ENCODE measurements around the gene GALE. TPM values are rescaled to one million over a fixed set of nuclear protein-coding genes. Genes with fewer than 3 reads are reported as not detected.
"Not testable (repeated sequence)": the region's sequence is repeated elsewhere in the genome, so short reads cannot be mapped to it uniquely, and the experiment has no call there.

Gene GALE
- polyA plus RNA-seq, 1 experiment, result 19.2 TPM

DNA sequence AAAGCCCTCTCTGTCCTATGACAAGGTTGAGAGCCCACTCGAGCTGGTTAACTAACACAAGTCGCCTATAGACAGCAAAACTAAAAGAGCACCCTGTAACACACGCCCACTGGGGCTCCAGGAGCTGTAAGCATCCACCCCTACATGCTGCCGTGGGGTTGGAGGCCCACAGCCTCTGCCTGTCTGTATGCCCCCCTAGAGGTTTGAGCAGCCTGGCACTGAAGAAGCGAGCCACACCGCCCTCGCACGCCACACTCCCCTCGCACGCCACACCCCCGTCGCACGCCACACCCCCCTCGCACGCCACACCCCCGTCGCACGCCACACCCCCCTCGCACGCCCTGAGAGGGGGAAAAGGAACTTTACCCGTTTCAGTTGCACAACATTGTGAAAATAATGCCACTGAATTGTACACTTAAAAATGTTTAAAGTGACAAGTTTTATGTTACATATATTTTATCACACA is 37.9 kb upstream of the GALE start:
- DNase-seq (ENCODE audit: low read depth, low spot score), result no peak
- TF ChIP-seq, protein P1, sequence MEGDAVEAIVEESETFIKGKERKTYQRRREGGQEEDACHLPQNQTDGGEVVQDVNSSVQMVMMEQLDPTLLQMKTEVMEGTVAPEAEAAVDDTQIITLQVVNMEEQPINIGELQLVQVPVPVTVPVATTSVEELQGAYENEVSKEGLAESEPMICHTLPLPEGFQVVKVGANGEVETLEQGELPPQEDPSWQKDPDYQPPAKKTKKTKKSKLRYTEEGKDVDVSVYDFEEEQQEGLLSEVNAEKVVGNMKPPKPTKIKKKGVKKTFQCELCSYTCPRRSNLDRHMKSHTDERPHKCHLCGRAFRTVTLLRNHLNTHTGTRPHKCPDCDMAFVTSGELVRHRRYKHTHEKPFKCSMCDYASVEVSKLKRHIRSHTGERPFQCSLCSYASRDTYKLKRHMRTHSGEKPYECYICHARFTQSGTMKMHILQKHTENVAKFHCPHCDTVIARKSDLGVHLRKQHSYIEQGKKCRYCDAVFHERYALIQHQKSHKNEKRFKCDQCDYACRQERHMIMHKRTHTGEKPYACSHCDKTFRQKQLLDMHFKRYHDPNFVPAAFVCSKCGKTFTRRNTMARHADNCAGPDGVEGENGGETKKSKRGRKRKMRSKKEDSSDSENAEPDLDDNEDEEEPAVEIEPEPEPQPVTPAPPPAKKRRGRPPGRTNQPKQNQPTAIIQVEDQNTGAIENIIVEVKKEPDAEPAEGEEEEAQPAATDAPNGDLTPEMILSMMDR (IDR thresholded peaks at IDR 0.05; ENCODE audit: low read depth, low read length), result no peak
- H3K4me3 ChIP-seq (ENCODE audit: low read depth, low read length), result peak overlapping the region; percentile 52
- no peaks in the 10 kb centered on the region for H3K9me3 ChIP-seq (ENCODE audit: control insufficient read depth, insufficient read depth, low read length)
- H3K27me3 ChIP-seq (ENCODE audit: control insufficient read depth, insufficient read depth, low read length), result peaks cover 12% of the 10 kb centered on the region
- ChIA-PET CTCF (interaction anchor here (0.5 to 0.7 kb wide), 4 partner anchors 10 to 289 kb away, joined by 3 to 9 read pairs (median 4); no protein-coding TSS in a partner anchor), POLR2A (interaction anchor here (0.8 kb wide), 1 partner anchor 10 kb away, joined by 6 read pairs; no protein-coding TSS in a partner anchor)
- no peak overlapping the region for H3K27ac ChIP-seq (ENCODE audit: low read depth, low read length)

DNA sequence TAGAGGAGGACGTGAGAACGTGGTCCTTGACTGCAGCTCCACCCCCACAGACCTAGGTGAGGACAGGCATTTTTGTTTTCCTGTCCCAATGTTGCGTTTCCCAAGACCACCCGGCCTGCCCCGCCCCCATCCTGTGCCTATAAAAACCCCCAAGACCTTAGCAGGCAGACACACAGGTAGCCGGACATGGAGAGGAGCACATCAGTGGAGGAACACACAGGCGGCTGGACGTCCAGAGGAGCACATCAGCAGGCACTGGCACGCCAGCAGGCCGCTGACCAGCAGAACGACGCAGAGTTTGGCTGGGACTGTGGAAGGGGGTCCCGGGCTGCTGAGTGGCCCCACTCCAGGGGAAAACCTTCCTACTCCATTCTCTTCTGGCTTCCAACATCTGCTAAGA is 37.4 kb upstream of the GALE start:
- POLR2A ChIA-PET, result interaction anchor here (0.8 kb wide), 1 partner anchor 10 kb away, joined by 6 read pairs; no protein-coding TSS in a partner anchor
- peaks cover 8% of the 10 kb centered on the region for H3K27me3 ChIP-seq (ENCODE audit: control insufficient read depth, insufficient read depth, low read length)
- TF ChIP-seq, protein P1 (IDR thresholded peaks at IDR 0.05; ENCODE audit: low read depth, low read length), result no peak
- H3K27ac ChIP-seq (ENCODE audit: low read depth, low read length), result no peak overlapping the region
- H3K4me3 ChIP-seq (ENCODE audit: low read depth, low read length), result no peak overlapping the region
- no peak for DNase-seq (ENCODE audit: low read depth, low spot score)
- CTCF ChIA-PET, result no interaction called here
- no peaks in the 10 kb centered on the region for H3K9me3 ChIP-seq (ENCODE audit: control insufficient read depth, insufficient read depth, low read length)

DNA sequence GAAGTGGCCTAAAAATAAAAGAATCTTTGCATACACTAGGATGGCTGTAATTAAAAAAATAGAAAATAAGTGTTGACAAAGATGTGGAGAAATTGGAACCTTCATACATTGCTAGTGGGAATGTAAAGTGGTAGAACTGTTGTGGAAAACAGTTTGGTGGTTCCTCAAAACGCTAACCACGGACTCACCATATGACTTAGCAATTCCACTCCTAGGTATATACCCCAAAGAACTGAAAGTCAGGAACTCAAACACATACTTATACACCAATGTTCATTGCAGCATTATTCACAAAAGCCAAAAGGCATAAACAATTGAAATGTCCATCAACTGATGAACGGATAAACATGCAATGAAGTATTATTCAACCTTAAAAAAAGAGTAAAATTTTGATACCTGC is 35.5 kb upstream of the GALE start:
- TF ChIP-seq, protein P1 (IDR thresholded peaks at IDR 0.05; ENCODE audit: low read depth, low read length), result no peak
- H3K9me3 ChIP-seq (ENCODE audit: control insufficient read depth, insufficient read depth, low read length), result no peaks in the 10 kb centered on the region
- POLR2A ChIA-PET, result no interaction called here
- no peak overlapping the region for H3K27ac ChIP-seq (ENCODE audit: low read depth, low read length)
- CTCF ChIA-PET, result no interaction called here
- no peak overlapping the region for H3K4me3 ChIP-seq (ENCODE audit: low read depth, low read length)
- DNase-seq (ENCODE audit: low read depth, low spot score), result no peak
- peaks cover 7% of the 10 kb centered on the region for H3K27me3 ChIP-seq (ENCODE audit: control insufficient read depth, insufficient read depth, low read length)

DNA sequence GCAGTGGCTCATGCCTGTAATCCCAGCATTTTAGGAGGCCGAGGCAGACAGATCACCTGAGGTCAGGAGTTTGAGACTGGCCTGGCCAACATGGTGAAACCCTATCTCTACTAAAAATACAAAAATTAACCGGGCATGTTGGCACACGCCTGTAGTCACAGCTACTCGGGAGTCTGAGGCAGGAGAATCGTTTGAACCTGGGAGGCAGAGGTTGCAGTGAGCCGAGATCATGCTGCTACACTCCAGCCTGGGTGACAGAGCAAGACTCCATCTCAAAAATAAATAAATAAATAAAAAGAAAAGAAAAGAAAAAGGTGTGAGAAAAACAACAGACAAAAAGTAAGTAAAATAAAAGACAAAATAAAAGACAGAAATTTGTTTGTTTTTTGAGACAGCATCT is 33.6 kb upstream of the GALE start:
- POLR2A ChIA-PET; CTCF ChIA-PET; H3K9me3 ChIP-seq (ENCODE audit: control insufficient read depth, insufficient read depth, low read length); DNase-seq (ENCODE audit: low read depth, low spot score); H3K27me3 ChIP-seq (ENCODE audit: control insufficient read depth, insufficient read depth, low read length); H3K27ac ChIP-seq (ENCODE audit: low read depth, low read length); H3K4me3 ChIP-seq (ENCODE audit: low read depth, low read length): not testable (repeated sequence)

DNA sequence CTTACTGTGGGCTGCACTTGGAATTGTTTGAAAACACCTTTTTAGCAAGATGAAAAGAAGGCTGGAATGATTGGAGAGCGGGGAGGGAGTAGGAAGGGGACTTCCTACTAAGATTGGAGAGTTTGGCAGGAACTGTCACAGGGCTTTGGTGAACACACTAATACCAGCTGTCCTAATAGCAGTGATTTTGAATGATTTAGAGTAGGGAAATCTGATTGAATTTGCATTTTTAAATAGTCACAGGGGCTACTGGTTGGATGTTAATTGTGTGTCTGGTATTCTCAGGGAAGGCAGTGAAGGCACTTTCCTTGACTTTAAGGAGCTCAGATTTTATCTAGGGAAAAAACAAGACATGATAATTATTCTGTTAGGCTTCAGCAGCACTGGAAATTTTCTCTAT is 27.2 kb upstream of the GALE start:
- H3K9me3 ChIP-seq (ENCODE audit: control insufficient read depth, insufficient read depth, low read length), result no peaks in the 10 kb centered on the region
- no peak overlapping the region for H3K27ac ChIP-seq (ENCODE audit: low read depth, low read length)
- H3K4me3 ChIP-seq (ENCODE audit: low read depth, low read length), result no peak overlapping the region
- no peaks in the 10 kb centered on the region for H3K27me3 ChIP-seq (ENCODE audit: control insufficient read depth, insufficient read depth, low read length)
- TF ChIP-seq, protein P1 (IDR thresholded peaks at IDR 0.05; ENCODE audit: low read depth, low read length), result no peak
- ChIA-PET CTCF (no interaction called here), POLR2A (interaction anchor here (0.5 to 0.7 kb wide), 2 partner anchors 11 to 14 kb away, joined by 3 to 6 read pairs; no protein-coding TSS in a partner anchor)
- no peak for DNase-seq (ENCODE audit: low read depth, low spot score)

DNA sequence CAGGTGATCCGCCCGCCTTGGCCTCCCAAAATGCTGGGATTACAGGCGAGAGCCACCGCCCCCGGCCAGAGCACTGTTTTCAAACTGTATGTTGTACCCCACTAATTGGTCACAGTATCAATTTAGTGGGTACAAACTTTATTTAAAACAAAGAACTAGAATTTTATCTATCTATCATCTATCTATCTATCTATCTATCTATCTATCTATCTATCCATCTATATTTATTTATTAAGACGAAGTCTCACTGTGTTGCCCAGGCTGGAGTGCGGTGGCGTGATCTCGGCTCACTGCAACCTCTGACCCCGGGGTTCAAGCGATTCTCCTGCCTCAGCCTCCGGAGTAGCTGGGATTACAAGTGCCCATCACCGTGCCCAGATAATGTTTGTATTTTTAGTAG is 26.0 kb upstream of the GALE start:
- CTCF ChIA-PET, result interaction anchor here (0.7 kb wide), 1 partner anchor 108 kb away, joined by 3 read pairs; no protein-coding TSS in a partner anchor
- POLR2A ChIA-PET; DNase-seq (ENCODE audit: low read depth, low spot score); H3K4me3 ChIP-seq (ENCODE audit: low read depth, low read length); H3K9me3 ChIP-seq (ENCODE audit: control insufficient read depth, insufficient read depth, low read length); H3K27me3 ChIP-seq (ENCODE audit: control insufficient read depth, insufficient read depth, low read length); H3K27ac ChIP-seq (ENCODE audit: low read depth, low read length): not testable (repeated sequence)

Data from AG04450 (cell line).